OCI-LY7 (cell line): ENCODE results near the gene TBC1D5.

Source experiments
- EZH2phosphoT487 ChIP-seq: fragments of 200-600 bp; sonication (generic); IDR thresholded peaks from 2 replicates; pipeline ENCODE4 v1.6.1; 2018; ENCODE audit warnings: low read depth, borderline replicate concordance, mild to moderate bottlenecking, mixed run types, antibody characterized with exemption, low read length, moderate library complexity, mixed read lengths
- TF ChIP-seq, protein P1 (sequence below): fragments of 200-600 bp; sonication (generic); conservative IDR thresholded peaks from 2 replicates; pipeline ENCODE4 v1.5.1; 2014; ENCODE audit warnings: mild to moderate bottlenecking, antibody characterized with exemption, low read length, moderate library complexity, mixed read lengths

DNA sequence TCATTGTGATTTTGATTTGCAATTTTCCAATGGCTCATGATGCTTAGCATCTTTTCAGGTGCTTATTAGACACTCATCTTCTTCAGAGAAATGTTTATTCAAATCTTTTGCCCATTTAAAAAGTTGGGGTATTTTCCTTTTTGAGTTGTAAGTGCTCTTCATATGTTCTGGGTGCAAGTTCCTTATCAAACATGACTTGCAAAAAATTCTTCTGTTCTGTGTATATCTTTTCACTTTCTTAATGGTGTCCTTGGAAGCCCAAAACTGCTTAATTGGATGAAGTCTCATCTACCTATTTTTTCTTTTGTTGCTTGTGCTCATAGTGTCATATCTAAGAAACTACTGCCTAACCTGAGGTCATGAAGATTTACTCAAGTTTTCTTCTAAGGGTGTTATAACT, 524.8 kb downstream of the TBC1D5 start:
- TF ChIP-seq, protein P1, sequence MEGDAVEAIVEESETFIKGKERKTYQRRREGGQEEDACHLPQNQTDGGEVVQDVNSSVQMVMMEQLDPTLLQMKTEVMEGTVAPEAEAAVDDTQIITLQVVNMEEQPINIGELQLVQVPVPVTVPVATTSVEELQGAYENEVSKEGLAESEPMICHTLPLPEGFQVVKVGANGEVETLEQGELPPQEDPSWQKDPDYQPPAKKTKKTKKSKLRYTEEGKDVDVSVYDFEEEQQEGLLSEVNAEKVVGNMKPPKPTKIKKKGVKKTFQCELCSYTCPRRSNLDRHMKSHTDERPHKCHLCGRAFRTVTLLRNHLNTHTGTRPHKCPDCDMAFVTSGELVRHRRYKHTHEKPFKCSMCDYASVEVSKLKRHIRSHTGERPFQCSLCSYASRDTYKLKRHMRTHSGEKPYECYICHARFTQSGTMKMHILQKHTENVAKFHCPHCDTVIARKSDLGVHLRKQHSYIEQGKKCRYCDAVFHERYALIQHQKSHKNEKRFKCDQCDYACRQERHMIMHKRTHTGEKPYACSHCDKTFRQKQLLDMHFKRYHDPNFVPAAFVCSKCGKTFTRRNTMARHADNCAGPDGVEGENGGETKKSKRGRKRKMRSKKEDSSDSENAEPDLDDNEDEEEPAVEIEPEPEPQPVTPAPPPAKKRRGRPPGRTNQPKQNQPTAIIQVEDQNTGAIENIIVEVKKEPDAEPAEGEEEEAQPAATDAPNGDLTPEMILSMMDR = no peak
- TF ChIP-seq EZH2phosphoT487 = no peak
